Endothelial cell of umbilical vein (primary cell): Measurements from ENCODE around the gene SLC5A9. TPM values are rescaled to one million over a fixed set of nuclear protein-coding genes. Genes with fewer than 3 reads are reported as not detected.

ENCODE experiments used
- BruUV-seq: library from RNA; stranded (reverse); fragments of 400-500 nt; replicated peaks from 2 replicates; lab custom pipeline; 2021; lab: Mats Ljungman, UMichigan
- CTCF ChIA-PET: fragments of 300-600, 350-600 bp; sonication (Branson Sonifier 250); formaldehyde crosslinking; loops from one replicate; lab custom pipeline; 2021; ENCODE audit warnings: antibody characterized with exemption, inconsistent platforms; lab: Charles Lee
- POLR2A ChIA-PET: fragments of 300-600, 350-600 bp; sonication (Branson Sonifier 250); formaldehyde crosslinking; loops from one replicate; lab custom pipeline; 2021; ENCODE audit warnings: antibody characterized with exemption, inconsistent platforms; lab: Charles Lee
- DNase-seq: peaks from one replicate; pipeline ENCODE4 v3.0.0-alpha.2; 2011; ENCODE audit warnings: low read depth, low spot score
- FAIRE-seq: peaks from 2 replicates; lab custom pipeline; 2011; peaks lifted over from hg19 to GRCh38; lab: Jason Lieb, UNC
- H2AFZ ChIP-seq: 2 replicates; pipeline ENCODE4 v1.6.0; 2012; ENCODE audit warnings: low read depth, low read length, control low read depth, inconsistent platforms
- H3K27ac ChIP-seq: 2 replicates; pipeline ENCODE4 v1.5.1; 2011; ENCODE audit warnings: low read depth, mild to moderate bottlenecking, control low read depth, low read length, moderate library complexity; ENCODE audit not compliant: insufficient read depth
- H3K27me3 ChIP-seq, 2 experiments: 2 replicates each; pipeline versions ENCODE4 v1.6.0 to v1.6.1; 2011; ENCODE audit warnings: low read length in 2 of 2, mixed read lengths in 1 of 2; ENCODE audit not compliant: control insufficient read depth in 2 of 2, insufficient read depth in 2 of 2
- H3K36me3 ChIP-seq, 2 experiments: 2 replicates in 1 of 2; 3 replicates in 1 of 2; pipeline ENCODE4 v1.5.1; 2011; ENCODE audit warnings: low read length in 2 of 2, mild to moderate bottlenecking in 1 of 2, moderate library complexity in 1 of 2; ENCODE audit not compliant: control insufficient read depth in 2 of 2, insufficient read depth in 2 of 2; ENCODE audit errors: extremely low read depth in 1 of 2
- H3K4me1 ChIP-seq: 3 replicates; pipeline ENCODE4 v1.5.1; 2011; ENCODE audit warnings: mild to moderate bottlenecking, low read length; ENCODE audit not compliant: control insufficient read depth, insufficient read depth; ENCODE audit errors: extremely low read depth
- H3K4me2 ChIP-seq: 2 replicates; pipeline ENCODE4 v1.6.1; 2011; ENCODE audit warnings: low read length, control low read depth, mixed read lengths; ENCODE audit not compliant: insufficient read depth
- H3K4me3 ChIP-seq, 3 experiments: fragments of 200-600 bp in 1 of 3; sonication (generic), shearing (Covaris generic) in 1 of 3; replicated peaks in 1 of 3; 2 replicates each; pipeline ENCODE4 v1.5.1; 2011 to 2016; ENCODE audit warnings: control low read depth in 3 of 3, low read length in 3 of 3, mild to moderate bottlenecking in 2 of 3, inconsistent platforms in 1 of 3, low read depth in 1 of 3, moderate library complexity in 1 of 3; ENCODE audit not compliant: insufficient read depth in 1 of 3
- H3K79me2 ChIP-seq: 2 replicates; pipeline ENCODE4 v1.6.0; 2012; ENCODE audit warnings: low read length, inconsistent platforms; ENCODE audit not compliant: control insufficient read depth, insufficient read depth
- H3K9ac ChIP-seq: replicated peaks from 2 replicates; pipeline ENCODE3; 2011; ENCODE audit warnings: low read length, control low read depth; ENCODE audit not compliant: insufficient read depth; ENCODE audit errors: extremely low read depth
- H3K9me1 ChIP-seq: replicated peaks from 3 replicates; pipeline ENCODE4 v1.6.0; 2011; ENCODE audit warnings: mild to moderate bottlenecking, low read length; ENCODE audit not compliant: control insufficient read depth, insufficient read depth; ENCODE audit errors: extremely low read depth
- H3K9me3 ChIP-seq: replicated peaks from 2 replicates; pipeline ENCODE4 v1.5.1; 2012; ENCODE audit warnings: low read length, inconsistent platforms; ENCODE audit not compliant: control insufficient read depth, insufficient read depth
- H4K20me1 ChIP-seq: replicated peaks from 2 replicates; pipeline ENCODE3; 2011; ENCODE audit warnings: mild to moderate bottlenecking, low read length; ENCODE audit not compliant: control insufficient read depth, insufficient read depth; ENCODE audit errors: extremely low read depth
- EZH2 ChIP-seq: IDR thresholded peaks from 2 replicates; pipeline ENCODE4 v1.6.1; 2012; ENCODE audit warnings: borderline replicate concordance, low read depth, mild to moderate bottlenecking, moderate library complexity, low read length, inconsistent platforms; ENCODE audit not compliant: severe bottlenecking
- FOS ChIP-seq: IDR thresholded peaks from 2 replicates; pipeline ENCODE4 v1.6.1; 2011; ENCODE audit warnings: mild to moderate bottlenecking, low read length, moderate library complexity, borderline replicate concordance; ENCODE audit not compliant: insufficient read depth
- GATA2 ChIP-seq: IDR thresholded peaks from 2 replicates; pipeline ENCODE4 v1.7.0; 2011; ENCODE audit warnings: low read depth, mild to moderate bottlenecking, moderate library complexity, mixed read lengths, low read length; ENCODE audit not compliant: insufficient read length, insufficient read depth
- JUN ChIP-seq: IDR thresholded peaks from 2 replicates; pipeline ENCODE4 v1.6.1; 2011; ENCODE audit warnings: borderline replicate concordance, low read depth; ENCODE audit not compliant: insufficient read length, insufficient read depth
- MAX ChIP-seq: IDR thresholded peaks from 2 replicates; pipeline ENCODE4 v1.6.1; 2011; ENCODE audit not compliant: insufficient read depth, insufficient read length
- MYC ChIP-seq: IDR thresholded peaks from one replicate; pipeline ENCODE4 v1.6.1; 2011; ENCODE audit warnings: mild to moderate bottlenecking, low read depth, low read length
- POLR2A ChIP-seq: IDR thresholded peaks from 2 replicates; pipeline ENCODE4 v1.6.1; 2012; ENCODE audit warnings: low read depth, mild to moderate bottlenecking, control low read depth, low read length
- POLR2AphosphoS5 ChIP-seq: IDR thresholded peaks from 2 replicates; pipeline ENCODE4 v1.6.1; 2012; ENCODE audit warnings: low read depth, mild to moderate bottlenecking, control low read depth, low read length, moderate library complexity; ENCODE audit not compliant: insufficient read depth
- dilution Hi-C: fragments of 300-500 bp; cut with MboI; formaldehyde crosslinking; loops from one replicate; pipeline ENCODE4 v1.15.0; 2019; ENCODE audit warnings: low sequenced_read_pairs; ENCODE audit not compliant: extremely low pct_ligation_motif_present
- intact Hi-C: fragments of 100-400 bp; cut with micrococcal nuclease; formaldehyde crosslinking; loops from one replicate; pipeline ENCODE4 v1.10.0; 2022
- polyA plus RNA-seq, 4 experiments: library from polyadenylated mRNA; depleted of rRNA in 3 of 4; stranded (reverse) in 3 of 4; unstranded in 1 of 4; fragments of >200 nt; gene quantifications; 2 replicates each; pipeline versions ENCODE4 v1.2.1 to v1.2.3, GENCODE V29; 2011 to 2012; ENCODE audit warnings: missing spikeins in 1 of 4
- total RNA-seq: library from RNA; stranded (reverse); gene quantifications from 2 replicates; pipeline ENCODE4 v1.2.3, GENCODE V29; 2021
- TF ChIP-seq, protein P1 (sequence below), 2 donors: IDR thresholded peaks; 1 replicate in 1 of 2; 2 replicates in 1 of 2; pipeline ENCODE4 v1.5.1; 2011; ENCODE audit warnings: low read length in 2 of 2, mild to moderate bottlenecking in 2 of 2, moderate library complexity in 2 of 2, control low read depth in 1 of 2, inconsistent platforms in 1 of 2, low read depth in 1 of 2; ENCODE audit not compliant: insufficient read depth in 1 of 2; ENCODE audit errors: extremely low read depth in 1 of 2

SLC5A9 gene
- total and polyA plus RNA-seq, 2 donors (not counting 3 experiments of a cell fraction or from before 2014, with no cell fraction given): not detected

- Histone ChIP-seq H3K9me3 (no peaks in the 10 kb centered on the region), H3K27ac (no peak overlapping the region), H3K4me1 (no peaks in the 10 kb centered on the region), H3K9me1 (no peaks in the 10 kb centered on the region), H3K4me3 (no peak overlapping the region), H3K79me2 (no peaks in the 10 kb centered on the region), H3K36me3 (no peaks in the 10 kb centered on the region), H3K4me2 (no peak overlapping the region), H3K27me3 (peaks cover 0 to 1% of the 10 kb centered on the region in 2 experiments), H2AFZ (no peak overlapping the region), H3K9ac (no peak overlapping the region), H4K20me1 (no peaks in the 10 kb centered on the region)
- TF ChIP-seq GATA2 (no peak), MYC (no peak), EZH2 (no peak), JUN (no peak), FOS (no peak), POLR2AphosphoS5 (no peak), POLR2A (no peak), MAX (no peak)
- TF ChIP-seq, protein P1, sequence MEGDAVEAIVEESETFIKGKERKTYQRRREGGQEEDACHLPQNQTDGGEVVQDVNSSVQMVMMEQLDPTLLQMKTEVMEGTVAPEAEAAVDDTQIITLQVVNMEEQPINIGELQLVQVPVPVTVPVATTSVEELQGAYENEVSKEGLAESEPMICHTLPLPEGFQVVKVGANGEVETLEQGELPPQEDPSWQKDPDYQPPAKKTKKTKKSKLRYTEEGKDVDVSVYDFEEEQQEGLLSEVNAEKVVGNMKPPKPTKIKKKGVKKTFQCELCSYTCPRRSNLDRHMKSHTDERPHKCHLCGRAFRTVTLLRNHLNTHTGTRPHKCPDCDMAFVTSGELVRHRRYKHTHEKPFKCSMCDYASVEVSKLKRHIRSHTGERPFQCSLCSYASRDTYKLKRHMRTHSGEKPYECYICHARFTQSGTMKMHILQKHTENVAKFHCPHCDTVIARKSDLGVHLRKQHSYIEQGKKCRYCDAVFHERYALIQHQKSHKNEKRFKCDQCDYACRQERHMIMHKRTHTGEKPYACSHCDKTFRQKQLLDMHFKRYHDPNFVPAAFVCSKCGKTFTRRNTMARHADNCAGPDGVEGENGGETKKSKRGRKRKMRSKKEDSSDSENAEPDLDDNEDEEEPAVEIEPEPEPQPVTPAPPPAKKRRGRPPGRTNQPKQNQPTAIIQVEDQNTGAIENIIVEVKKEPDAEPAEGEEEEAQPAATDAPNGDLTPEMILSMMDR (IDR thresholded peaks at IDR 0.05; ENCODE audit: extremely low read depth in 1 of 2, insufficient read depth in 1 of 2, low read depth in 1 of 2, low read length in 2 of 2): no peak
- no TSS peak for BruUV-seq
- ChIA-PET CTCF (interaction anchor here (1.0 to 1.7 kb wide), 2 partner anchors 11 to 13 kb away, joined by 4 to 7 read pairs; no protein-coding TSS in a partner anchor), POLR2A (no interaction called here)
- dilution Hi-C loops: no loop called here
- no peak for FAIRE-seq
- DNase-seq: no peak
- intact Hi-C loops: no loop called here
Measured at GRCh38 chr1:48215889-48216288, 6.6 kb upstream of the SLC5A9 start.
